Kidney tubule cell (primary cell): ENCODE measurements around the gene PLSCR3.

Source experiments
- DNase-seq: peaks from one replicate; pipeline ENCODE4 v3.0.0-alpha.2; 2018; ENCODE audit warnings: low spot score

PLSCR3 gene

DNA sequence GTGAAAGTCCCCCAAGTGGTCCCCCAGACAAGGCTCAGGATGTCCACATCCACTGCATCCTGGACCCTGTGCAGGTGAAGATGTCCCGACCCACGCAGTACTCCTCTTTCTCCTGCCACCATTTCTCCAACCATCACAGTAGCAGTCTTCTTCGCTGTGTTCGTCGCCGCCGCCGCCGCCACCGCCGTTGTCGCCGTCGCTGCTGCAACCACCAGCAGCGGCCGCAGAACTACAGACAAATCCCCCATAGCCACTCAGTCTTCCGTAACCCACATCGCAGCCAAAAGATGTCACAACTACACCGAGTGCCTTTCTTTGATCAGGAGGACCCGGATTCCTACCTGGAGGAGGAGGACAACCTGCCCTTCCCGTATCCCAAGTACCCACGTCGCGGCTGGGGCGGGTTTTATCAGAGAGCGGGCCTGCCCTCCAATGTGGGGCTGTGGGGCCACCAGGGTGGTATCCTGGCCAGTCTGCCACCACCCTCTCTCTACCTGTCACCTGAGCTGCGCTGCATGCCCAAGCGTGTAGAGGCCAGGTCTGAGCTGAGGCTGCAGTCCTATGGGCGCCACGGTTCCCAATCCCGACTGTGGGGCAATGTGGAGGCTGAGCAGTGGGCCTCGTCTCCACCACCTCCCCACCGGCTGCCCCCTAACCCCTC is 32.0 kb upstream of the PLSCR3 start:
- DNase-seq, result no peak

DNA sequence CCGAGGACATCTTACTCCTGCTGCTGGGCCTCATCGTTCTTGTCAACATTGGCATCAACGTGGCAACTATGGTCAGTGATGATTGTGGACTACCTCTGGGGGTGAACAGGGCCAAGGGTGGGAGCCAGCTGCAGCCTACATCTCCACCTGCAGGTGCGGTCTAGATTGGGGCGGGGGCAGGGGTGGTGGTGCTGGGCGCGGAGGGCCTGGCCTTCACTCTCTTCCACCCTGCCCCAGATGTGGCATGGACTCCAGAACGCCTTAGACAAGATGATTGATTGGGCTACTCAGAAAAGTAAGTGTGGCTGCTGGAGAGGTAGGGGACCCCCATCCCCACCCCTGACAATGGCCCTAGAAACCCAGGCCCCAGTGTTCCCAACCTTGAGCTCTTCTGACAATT is 31.4 kb upstream of the PLSCR3 start:
- no peak for DNase-seq

DNA sequence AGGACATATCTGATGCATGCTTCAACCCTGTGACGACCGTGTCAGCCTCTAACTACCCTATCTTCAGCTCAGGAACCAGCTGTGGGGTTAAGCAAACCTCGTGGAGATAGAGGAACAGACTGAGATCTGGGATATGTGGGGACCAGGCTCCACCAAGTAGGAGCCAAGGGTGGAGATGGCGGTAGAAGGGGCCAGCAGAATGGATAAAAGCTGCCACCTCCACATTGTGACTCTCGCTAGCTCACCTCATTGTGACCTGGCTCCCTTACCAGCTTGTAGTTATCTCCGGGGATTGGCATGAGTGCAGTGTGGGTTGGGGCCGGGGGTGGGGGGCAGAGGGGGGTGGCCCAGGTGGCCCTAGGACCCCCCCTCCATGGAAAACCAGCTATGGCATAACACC is 31.0 kb upstream of the PLSCR3 start, which contains the start of gene SPEM2:
Gene SPEM2 (plus strand): TSS at position 301 of the 400 bp plus-strand sequence. CDS start 73 bp downstream, at position 374.
- no peak for DNase-seq

DNA sequence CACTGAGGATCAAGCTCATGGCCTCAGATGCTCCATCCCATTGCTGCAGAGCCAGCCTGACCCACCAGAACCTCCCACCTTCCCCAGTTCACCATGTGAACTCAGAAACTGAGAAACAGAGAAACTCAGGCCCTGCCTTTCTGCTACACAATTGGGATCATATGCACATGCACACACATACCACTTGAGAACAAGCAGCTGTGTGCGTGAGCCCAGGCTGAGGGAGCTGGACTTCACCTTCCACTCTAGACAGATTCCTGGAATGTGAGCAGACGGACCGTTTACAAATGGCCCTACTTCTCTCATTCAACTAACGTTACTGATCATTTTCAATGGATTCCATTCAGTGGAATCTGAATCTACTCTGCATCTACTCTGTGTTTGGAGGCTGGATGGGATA is 29.4 kb upstream of the PLSCR3 start:
- DNase-seq, result no peak

DNA sequence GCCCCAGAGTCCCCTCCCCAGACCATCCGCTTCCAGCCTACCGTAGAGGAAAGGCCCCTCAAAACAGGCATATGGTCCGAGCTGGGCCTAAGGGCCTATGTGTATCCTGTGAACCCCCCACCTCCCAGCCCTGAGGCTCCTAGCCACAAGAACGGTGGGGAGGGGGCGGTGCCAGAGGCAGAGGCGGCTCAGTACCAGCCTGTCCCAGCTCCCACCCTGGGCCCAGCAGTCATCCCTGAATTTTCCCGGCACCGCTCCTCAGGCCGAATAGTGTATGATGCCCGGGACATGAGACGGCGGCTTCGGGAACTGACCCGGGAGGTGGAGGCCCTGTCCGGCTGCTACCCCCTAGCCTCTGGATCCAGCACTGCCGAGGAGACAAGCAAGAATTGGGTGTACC is 26.9 kb upstream of the PLSCR3 start:
- no peak for DNase-seq

DNA sequence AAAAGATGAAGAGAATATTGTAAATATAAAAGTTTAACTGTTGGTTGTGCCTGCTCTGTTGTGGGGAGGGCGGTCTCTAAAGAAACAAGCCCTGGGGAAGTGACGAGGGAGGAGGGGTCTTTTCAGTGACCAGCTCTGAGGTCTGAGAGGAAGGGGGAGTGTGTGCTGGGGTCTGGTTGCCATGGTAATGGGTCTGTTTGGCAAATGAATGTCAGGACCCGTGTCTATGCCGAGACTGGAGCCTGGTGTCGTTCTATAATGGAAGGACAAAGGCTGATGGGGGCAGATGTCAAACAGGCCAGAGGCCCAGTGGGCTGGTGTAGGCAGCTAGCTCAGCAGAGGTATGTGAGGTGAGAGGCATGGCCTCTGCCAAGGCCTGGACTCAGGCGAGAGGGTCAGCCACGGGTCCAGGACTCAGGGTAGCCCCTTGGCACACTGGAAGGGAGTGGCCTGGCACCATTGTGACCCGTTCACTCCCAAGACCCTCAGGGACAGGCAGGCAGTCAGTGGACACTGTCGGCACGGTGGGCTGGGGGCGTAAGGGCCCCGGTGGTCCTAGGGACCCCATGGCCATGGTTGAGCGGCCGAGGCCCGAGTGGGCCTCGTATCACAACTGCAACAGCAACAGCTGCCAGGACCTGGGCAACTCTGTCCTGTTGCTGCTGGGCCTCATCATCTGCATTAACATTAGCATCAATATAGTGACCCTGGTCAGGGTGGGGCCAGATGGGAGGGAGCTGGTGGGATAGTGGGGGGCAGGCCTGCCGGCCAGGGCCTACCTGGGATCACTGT is 25.7 kb upstream of the PLSCR3 start, which contains the start of gene SPEM1:
Gene SPEM1 (plus strand): TSS at position 506 of the 792 bp plus-strand sequence. CDS start 61 bp downstream, at position 567.
- DNase-seq, result no peak

DNA sequence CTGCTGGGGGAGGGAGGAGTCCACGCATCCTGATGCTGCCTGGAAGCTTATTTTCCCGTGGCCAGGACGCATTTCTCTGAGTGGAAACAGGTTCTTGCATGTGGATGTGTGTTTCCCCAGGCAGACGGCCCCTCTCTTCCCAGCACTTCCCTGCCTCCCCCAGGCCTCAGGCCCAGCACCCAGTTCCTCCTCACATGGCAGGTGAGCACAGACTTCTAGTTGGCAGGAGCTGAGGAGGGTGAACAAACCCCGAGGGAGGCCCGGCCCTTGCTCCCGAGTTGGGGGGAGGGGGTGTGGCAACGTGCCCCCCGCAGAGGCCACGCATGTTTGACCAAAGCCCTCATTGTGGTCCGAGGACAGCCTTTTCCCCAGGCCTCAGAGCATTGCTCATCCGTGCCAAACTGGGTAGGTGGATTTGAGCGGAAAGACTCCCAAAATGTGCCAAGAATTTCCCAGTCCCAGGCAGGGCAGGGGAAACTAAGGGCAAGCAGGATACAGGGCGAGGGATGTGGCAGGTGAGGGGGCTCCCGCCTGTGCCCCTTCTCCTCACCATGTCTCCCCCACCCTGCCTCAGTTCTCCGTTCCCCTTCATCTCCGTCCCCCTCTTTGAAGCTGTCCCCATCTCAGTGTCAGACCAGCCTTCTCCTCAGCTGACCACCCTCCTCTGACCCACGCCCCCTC is 24.3 kb upstream of the PLSCR3 start:
- no peak for DNase-seq

DNA sequence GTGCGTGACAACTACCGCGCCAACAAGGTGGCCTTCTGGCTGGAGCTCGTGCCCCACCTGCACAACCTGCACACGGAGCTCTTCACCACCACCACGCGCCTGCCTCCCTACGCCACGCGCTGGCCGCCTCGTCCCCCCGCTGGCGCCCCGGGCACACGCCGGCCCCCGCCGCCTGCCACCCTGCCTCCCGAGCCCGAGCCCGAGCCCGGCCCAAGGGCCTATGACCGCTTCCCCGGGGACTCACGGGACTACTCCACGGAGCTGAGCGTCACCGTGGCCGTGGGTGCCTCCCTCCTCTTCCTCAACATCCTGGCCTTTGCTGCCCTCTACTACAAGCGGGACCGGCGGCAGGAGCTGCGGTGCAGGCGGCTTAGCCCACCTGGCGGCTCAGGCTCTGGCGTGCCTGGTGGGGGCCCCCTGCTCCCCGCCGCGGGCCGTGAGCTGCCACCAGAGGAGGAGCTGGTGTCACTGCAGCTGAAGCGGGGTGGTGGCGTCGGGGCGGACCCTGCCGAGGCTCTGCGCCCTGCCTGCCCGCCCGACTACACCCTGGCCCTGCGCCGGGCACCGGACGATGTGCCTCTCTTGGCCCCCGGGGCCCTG is 22.8 kb upstream of the PLSCR3 start:
- no peak for DNase-seq

DNA sequence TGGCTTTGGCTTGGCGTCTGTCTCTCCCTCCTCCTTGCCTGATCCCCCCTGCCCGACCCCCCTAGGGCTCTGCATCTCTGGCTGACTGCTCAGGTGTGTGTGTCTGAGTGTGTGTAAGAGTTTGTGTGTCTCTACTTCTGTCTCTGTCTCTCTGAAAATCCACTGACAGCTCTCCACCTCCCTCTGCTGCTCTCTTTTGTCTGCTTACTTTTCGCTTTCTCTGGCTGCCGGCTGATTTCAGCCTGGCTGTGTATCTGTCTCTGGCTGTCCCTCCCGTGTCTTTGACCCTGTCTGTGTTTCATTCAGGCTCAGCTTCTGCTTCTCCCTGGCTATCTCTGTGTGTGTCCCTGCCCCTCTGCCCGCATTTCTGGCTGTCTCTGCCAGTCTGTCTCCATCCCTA is 22.0 kb upstream of the PLSCR3 start:
- no peak for DNase-seq

DNA sequence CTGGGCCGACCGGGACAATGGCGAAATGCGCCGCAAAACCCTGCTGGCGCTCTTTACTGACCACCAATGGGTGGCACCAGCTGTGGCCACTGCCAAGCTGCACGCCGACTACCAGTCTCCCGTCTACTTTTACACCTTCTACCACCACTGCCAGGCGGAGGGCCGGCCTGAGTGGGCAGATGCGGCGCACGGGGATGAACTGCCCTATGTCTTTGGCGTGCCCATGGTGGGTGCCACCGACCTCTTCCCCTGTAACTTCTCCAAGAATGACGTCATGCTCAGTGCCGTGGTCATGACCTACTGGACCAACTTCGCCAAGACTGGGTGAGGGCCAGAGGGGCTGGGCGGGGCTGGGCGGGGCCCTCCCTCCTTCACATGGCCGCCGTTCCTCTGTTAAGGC is 21.5 kb upstream of the PLSCR3 start:
- DNase-seq, result no peak

DNA sequence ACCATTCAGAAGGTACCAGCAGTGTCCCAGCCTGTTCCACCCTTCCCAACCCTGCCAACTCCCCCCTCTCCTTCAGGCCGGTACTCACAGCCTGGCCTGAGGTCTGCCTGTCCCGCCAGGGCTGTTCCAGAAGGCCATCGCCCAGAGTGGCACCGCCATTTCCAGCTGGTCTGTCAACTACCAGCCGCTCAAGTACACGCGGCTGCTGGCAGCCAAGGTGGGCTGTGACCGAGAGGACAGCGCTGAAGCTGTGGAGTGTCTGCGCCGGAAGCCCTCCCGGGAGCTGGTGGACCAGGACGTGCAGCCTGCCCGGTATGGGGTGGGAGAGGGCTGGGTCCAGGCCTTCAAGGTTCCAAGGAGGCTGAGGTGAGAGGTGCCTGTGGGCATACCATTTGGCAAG is 20.5 kb upstream of the PLSCR3 start:
- DNase-seq, result no peak

DNA sequence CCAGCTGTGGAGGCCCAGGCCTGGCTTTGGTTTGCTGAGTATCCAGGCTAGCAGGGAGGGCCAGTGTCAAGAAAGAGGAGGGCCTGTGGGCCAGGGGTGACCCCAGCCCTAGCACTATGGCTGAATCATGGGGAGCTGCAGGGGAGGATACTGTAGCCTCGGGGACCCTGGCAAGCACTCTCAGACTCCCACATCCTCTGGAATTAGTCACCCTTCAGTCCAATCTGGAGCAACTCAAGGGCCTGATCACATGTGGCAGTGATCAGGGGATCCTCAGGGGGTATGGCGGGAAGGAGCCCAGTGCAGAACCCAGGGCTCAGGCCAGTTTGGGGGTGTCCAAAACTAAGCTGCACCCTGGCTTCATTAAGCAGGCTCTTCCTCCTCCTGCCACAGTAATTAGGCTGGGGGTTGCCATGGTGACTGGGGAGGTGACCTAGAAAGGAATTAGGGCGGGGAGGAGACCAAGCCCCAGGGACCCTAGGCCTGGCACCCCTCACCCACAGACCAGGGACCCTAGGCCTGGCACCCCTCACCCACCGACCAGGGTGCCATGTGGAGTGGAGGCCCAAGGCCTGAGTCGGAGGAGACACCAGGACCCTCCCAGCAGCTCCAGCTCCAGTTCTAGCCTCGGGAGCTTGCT is 19.1 kb upstream of the PLSCR3 start:
- DNase-seq, result no peak

DNA sequence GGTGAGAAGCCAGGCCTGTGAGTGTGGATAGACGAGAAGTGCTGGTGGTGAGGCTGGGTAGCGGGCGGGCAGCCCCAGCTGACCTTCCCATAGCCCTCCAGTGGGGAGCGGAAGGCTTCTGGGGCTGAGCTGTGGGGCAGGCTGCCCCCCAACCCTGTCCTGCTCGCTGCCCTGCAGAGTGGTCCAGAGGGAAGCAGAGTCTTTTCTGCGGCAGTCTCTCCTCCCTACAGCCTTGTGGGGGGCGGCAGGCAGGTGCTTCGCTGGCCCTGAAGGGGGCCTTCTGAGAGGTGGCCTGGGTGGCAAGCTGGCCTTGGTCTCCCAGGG is 17.1 kb upstream of the PLSCR3 start:
- DNase-seq, result no peak

DNA sequence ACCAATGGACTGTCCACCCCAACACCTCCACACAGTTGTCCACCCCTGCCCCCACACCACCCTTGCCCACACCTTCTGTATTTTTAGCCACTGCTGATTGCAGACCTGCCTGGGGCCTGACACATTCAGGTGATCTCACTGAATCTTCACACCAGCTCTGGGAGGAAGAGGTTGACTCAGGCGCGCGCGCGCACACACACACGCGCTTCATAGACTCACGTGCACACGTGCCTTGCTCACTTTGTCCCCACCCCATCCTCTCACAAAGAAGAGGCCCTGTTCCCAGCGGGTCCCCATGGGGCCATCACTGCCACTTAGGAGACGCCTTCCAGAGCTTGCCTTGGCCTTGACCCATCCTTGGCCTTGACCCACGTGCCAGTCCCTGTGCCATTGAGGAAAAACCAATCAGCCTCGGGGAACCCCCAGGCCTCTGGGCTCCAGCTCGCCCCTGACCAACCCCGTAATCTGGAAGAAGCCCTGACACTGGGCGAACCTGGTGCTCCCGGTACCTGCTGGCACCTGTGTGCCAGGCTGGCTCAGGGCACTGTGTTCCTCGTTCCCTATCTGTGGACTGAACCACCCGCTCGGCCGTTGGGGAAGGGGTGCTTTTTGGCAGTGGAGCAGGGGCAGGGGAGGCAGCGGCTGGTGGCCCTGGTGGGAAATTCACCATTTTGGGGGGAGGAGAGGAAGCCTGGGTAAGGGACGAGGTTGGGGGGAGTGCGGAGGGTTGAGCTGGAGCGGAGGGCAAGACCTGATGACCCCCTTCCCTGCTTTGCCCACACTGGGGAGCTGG is 16.5 kb upstream of the PLSCR3 start:
- DNase-seq, result no peak

DNA sequence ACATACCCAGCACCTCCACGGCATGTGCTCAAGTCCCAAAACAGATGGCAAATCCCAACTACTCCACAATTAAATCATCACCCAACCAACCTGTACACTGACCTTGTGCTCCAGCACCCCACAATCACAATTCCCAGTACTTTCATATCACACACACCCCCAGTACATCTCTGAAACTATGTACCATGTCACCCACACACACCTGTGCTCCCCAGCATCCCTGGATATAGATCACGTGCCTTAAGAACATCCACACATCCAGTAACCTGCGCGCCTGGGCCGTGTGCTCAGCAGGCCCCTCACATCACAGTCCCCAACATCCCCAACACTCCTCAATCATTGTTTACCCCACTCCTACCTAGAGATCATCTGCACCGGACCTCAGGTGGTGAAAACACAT is 15.4 kb upstream of the PLSCR3 start:
- no peak for DNase-seq

DNA sequence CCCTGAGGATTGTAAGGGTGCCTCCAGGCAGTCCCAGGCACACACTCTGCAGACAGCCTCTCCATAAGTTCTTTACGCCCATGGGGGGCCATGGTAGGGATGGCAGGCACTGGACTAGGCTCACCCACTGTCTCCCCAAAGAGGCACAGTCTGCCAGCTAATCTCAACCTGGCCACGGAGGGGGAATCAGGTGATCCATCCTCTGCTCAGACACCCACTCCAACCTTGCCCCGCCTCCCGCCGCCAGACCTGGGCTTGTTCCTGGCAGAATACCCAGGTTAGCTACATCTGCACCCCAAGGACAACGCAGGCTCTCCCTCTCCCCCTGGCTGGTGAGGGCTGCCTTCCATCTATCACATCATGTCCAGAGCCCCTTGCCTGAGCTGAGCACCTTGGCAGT is 14.5 kb upstream of the PLSCR3 start:
- DNase-seq, result no peak

DNA sequence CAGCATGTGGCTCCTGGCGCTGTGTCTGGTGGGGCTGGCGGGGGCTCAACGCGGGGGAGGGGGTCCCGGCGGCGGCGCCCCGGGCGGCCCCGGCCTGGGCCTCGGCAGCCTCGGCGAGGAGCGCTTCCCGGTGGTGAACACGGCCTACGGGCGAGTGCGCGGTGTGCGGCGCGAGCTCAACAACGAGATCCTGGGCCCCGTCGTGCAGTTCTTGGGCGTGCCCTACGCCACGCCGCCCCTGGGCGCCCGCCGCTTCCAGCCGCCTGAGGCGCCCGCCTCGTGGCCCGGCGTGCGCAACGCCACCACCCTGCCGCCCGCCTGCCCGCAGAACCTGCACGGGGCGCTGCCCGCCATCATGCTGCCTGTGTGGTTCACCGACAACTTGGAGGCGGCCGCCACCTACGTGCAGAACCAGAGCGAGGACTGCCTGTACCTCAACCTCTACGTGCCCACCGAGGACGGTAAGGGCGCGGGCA is 14.0 kb upstream of the PLSCR3 start:
- DNase-seq, result no peak

DNA sequence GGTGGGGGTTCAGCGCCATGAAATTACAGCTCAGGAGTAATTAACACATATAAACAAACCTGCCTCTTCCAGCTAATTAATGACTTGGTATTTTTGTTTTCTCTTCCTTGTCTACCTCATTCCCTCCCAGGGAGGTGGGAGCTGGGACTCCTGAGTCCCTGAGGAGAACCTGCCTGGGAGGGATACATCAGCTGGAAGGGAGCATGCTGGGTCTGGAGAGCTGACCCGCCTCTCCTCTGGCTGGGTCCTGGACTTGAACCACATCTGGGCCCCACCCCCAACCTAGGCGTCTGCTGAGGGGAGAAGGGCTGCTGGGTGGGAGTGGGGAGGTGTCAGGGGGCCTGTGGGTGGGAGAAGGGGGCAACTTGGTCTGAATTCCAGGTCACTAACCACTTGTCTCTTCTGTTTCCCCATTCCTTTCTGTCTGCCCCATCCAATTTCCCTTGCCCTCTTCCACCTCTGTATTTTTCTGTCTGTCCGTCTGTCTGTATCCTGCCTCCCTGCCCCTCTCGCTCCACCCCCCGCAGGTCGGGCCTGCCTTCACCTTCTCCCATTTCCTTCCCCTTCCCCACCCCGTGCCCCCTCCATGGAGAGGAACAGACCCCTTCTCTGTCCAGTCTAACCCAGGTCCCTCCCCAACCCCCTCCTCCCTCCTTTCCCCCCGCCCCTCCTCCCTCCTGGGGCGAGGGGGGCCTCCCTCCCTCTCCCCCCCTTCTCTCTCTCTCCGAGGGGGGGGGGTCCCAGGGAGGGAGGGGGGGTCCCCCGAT is 13.3 kb upstream of the PLSCR3 start, which contains the start of gene NLGN2:
Gene NLGN2 (plus strand): TSS at position 361 of the 767 bp plus-strand sequence. CDS start 411 bp downstream, outside the sequence.
- no peak for DNase-seq

DNA sequence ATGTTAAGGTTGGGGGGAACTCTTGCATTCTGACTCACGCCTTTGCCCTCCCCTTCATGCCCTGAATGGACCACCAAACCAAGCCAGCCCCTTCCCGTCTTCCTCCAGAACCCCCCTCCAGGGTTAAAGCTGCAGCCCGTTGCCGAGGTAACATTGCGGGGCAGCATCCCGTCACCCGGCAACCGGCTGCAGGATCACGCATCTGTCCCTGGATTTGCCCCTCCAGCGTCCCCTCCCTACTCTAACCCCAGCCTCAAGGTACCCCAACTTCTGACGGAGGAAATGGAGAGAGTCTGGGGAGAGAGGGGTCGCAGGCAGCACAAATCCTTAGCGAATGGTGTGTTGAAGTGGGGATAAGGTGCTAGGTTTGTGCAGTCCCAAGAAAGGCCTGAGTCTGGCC is 12.8 kb upstream of the PLSCR3 start:
- DNase-seq, result no peak

DNA sequence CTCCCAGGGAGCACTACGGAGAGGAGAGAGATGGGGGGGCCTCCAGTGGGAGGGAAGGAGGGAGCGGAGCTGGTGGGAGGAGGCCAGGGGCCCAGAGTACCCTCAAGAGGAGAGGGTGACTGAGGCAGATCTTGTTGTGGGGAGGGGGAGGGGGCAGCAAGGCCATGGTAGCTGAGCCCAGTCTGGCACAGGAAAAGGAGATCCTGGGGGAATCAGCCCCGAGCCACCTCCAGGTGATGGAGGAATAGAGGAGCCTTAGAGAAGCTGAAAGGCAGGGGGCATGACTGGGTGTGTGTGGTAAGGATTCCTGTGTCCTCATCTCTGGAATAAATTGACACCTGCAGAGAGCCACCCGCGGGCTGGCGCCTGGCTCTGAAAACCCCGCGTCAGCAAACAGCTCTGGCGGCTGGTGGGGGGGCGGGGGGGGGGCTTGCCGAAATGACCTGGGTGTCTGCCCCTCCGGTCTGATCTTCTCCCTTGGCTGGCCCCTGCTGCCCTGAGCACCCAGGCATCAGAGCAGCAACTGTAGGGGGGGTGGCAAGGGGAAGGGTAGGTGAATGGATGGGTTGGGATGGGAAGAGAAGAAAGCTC is 12.0 kb upstream of the PLSCR3 start:
- DNase-seq, result no peak
